Measurements from ENCODE around the gene BCL2L13.

BCL2L13 gene

GRCh38 chr22:17672417-17672991, 33.9 kb downstream of the BCL2L13 start:
- no peak for DNase-seq (ENCODE audit: low read depth)
- H3K4me3 ChIP-seq (ENCODE audit: low read length): no peak overlapping the region
- TF ChIP-seq, protein P1, sequence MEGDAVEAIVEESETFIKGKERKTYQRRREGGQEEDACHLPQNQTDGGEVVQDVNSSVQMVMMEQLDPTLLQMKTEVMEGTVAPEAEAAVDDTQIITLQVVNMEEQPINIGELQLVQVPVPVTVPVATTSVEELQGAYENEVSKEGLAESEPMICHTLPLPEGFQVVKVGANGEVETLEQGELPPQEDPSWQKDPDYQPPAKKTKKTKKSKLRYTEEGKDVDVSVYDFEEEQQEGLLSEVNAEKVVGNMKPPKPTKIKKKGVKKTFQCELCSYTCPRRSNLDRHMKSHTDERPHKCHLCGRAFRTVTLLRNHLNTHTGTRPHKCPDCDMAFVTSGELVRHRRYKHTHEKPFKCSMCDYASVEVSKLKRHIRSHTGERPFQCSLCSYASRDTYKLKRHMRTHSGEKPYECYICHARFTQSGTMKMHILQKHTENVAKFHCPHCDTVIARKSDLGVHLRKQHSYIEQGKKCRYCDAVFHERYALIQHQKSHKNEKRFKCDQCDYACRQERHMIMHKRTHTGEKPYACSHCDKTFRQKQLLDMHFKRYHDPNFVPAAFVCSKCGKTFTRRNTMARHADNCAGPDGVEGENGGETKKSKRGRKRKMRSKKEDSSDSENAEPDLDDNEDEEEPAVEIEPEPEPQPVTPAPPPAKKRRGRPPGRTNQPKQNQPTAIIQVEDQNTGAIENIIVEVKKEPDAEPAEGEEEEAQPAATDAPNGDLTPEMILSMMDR (conservative IDR thresholded peaks at IDR 0.05; ENCODE audit: low read length): no peak

- TF ChIP-seq, protein P1 (conservative IDR thresholded peaks at IDR 0.05; ENCODE audit: low read length): no peak
- no peak for DNase-seq (ENCODE audit: low read depth)
- no peak overlapping the region for H3K4me3 ChIP-seq (ENCODE audit: low read length)
Measured at GRCh38 chr22:17674152-17674551, 35.6 kb downstream of the BCL2L13 start.

GRCh38 chr22:17675584-17675983, 37.0 kb downstream of the BCL2L13 start:
- TF ChIP-seq, protein P1 (conservative IDR thresholded peaks at IDR 0.05; ENCODE audit: low read length): no peak
- H3K4me3 ChIP-seq (ENCODE audit: low read length): no peak overlapping the region
- no peak for DNase-seq (ENCODE audit: low read depth)

DNA sequence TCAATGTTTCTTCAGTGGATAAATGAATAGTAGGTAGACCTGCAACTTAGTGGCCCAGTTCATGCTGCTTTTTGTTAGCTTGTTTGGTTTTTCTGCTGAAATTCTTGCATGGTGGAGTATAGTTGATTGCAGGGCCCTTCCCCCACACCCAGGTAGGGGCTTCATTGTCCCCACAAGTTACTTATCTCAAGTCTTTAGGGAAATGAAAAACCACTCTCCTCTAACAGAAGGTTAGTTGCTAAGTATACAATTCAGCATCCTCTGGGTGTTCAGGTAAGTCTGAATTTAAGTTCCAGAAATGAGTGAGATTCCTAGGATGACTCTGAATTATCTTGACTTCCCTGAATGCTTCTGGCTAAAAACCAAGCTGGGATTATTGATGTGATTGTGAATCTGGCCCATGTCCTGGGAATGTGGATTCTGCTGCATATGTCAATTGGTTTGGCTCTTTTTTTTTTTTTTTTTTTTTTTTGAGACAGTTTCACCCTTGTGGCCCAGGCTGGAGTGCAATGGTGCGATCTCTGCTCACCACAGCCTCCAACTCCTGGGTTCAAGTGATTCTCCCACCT, 40.3 kb downstream of the BCL2L13 start:
- no peak overlapping the region for H3K4me3 ChIP-seq (ENCODE audit: low read length)
- DNase-seq (ENCODE audit: low read depth): peak; percentile 34
- TF ChIP-seq, protein P1 (conservative IDR thresholded peaks at IDR 0.05; ENCODE audit: low read length): no peak

DNA sequence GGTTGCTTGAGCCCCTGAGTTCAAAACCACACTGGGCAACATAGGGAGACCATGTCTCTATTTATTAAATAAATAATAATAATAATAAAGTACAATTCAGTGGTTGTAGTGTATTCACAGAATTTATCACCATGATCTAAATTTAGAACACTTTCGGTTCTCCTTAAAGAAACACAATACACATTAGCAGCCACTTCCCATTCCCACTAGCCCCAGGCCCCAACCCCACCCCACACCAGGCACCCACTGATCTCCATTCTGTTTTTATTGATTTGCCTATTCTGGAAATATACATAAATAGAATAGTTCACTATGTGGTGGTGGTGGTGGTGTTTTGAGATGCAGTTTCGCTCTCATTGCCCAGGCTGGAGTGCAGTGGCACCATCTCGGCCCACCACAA, 45.7 kb downstream of the BCL2L13 start:
- TF ChIP-seq, protein P1 (conservative IDR thresholded peaks at IDR 0.05; ENCODE audit: low read length): no peak
- no peak for DNase-seq (ENCODE audit: low read depth)
- no peak overlapping the region for H3K4me3 ChIP-seq (ENCODE audit: low read length)

GRCh38 chr22:17692841-17693240, 54.3 kb downstream of the BCL2L13 start:
- TF ChIP-seq, protein P1 (conservative IDR thresholded peaks at IDR 0.05; ENCODE audit: low read length): no peak
- H3K4me3 ChIP-seq (ENCODE audit: low read length): no peak overlapping the region
- DNase-seq (ENCODE audit: low read depth): no peak

- TF ChIP-seq, protein P1 (conservative IDR thresholded peaks at IDR 0.05; ENCODE audit: low read length): no peak
- DNase-seq (ENCODE audit: low read depth): no peak
- H3K4me3 ChIP-seq (ENCODE audit: low read length): no peak overlapping the region
Measured at GRCh38 chr22:17694193-17694592, 55.6 kb downstream of the BCL2L13 start.
